NB4 (cell line): ENCODE data around the gene ATRAID.

Experiments used
- MYC ChIP-seq: IDR thresholded peaks from 2 replicates; pipeline ENCODE4 v1.6.1; 2011; ENCODE audit warnings: low read depth, low read length
- POLR2A ChIP-seq: IDR thresholded peaks from 2 replicates; pipeline ENCODE4 v1.6.1; 2011; ENCODE audit warnings: mild to moderate bottlenecking; ENCODE audit not compliant: insufficient read length; ENCODE audit errors: extremely low read depth
- TF ChIP-seq, protein P1 (sequence below): IDR thresholded peaks from one replicate; pipeline ENCODE4 v1.5.1; 2012; ENCODE audit warnings: low read depth, low read length
- TF ChIP-seq, protein P2 (sequence below): IDR thresholded peaks from 2 replicates; pipeline ENCODE4 v1.6.1; 2011; ENCODE audit warnings: low read depth, low read length

DNA sequence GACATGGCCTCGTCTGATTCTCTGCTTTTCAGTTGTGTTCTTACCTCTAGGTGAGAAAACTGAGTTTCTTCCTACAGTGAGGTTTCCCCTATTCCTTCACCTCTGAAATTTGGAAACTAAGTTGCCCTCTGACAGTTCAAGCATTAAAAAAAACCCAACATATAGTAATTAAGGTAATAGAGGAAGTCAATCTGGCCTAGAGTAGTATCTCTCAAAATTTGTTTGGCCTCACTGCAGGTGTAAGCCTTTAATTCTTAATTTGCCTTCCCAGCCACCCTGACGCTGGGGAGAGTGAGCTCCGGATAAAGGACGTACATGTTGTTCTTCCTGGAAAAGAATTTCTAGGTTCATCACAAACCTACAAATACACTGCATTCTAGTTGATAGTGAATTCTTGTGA lies 6.8 kb downstream of the ATRAID start:
- TF ChIP-seq POLR2A (no peak), MYC (no peak)
- TF ChIP-seq, protein P1, sequence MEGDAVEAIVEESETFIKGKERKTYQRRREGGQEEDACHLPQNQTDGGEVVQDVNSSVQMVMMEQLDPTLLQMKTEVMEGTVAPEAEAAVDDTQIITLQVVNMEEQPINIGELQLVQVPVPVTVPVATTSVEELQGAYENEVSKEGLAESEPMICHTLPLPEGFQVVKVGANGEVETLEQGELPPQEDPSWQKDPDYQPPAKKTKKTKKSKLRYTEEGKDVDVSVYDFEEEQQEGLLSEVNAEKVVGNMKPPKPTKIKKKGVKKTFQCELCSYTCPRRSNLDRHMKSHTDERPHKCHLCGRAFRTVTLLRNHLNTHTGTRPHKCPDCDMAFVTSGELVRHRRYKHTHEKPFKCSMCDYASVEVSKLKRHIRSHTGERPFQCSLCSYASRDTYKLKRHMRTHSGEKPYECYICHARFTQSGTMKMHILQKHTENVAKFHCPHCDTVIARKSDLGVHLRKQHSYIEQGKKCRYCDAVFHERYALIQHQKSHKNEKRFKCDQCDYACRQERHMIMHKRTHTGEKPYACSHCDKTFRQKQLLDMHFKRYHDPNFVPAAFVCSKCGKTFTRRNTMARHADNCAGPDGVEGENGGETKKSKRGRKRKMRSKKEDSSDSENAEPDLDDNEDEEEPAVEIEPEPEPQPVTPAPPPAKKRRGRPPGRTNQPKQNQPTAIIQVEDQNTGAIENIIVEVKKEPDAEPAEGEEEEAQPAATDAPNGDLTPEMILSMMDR, result no peak
- TF ChIP-seq, protein P2, sequence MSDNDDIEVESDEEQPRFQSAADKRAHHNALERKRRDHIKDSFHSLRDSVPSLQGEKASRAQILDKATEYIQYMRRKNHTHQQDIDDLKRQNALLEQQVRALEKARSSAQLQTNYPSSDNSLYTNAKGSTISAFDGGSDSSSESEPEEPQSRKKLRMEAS, result no peak
